Measurements from ENCODE around the gene SIAH1. TPM values are rescaled to one million over a fixed set of nuclear protein-coding genes. Genes with fewer than 3 reads are reported as not detected.
A peak's percentile ranks its signal among the peaks of the same experiment; 100 is the strongest.

Gene SIAH1
- polyA plus RNA-seq, 2 of the 4 experiments (the other 2 are of a cell fraction) = 13.3 to 28.5 TPM

DNA sequence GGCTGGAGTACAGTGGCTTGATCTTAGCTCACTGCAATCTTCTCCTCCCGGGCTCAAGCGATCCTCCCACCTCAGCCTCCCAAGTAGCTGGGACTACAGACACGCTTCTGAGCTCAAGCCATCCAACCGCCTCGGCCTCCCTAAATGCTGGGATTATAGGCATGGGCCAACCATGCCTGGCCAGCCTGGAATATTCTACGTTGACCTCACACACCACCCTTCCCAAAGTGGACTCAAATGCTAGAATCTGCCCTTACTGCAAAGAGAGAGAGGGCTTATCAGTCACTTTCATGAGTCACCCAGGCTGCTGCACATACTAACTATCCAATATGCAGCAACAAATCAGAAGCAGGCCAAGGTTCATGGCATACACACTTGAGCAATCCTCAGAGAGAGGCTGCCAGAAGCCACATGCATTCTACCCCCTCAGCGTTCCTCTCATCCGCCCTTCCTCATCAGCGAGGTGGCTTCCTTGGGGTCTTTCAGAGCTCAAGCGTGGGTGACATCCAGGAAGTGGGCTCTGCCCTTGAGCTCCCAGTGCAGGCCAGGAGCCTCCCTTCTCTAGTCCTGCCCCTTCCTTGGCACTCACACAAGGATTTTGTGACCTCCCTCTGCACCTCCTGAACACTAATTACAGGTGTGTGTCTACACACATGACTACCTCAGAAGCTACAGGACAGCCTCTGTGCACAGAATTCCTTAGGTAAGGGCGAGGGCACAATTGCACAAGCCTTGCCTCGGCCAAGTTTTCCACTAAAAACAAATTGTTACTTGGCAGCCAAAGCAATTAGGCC, 24.8 kb upstream of the SIAH1 start:
- FAIRE-seq = no peak
- 56% methylated on average over 12 of the region's 12 CpGs for WGBS (ENCODE audit: missing lambda C conversion rate)
- no peaks in the 10 kb centered on the region for H3K9me3 ChIP-seq
- ChIA-PET CTCF (interaction anchor here (0.5 to 1.0 kb wide), 9 partner anchors 17 to 1480 kb away, joined by 3 to 4 read pairs (median 3); no protein-coding TSS in a partner anchor), POLR2A (interaction anchor here (1.0 kb wide), 2 partner anchors 25 to 89 kb away, joined by 3 to 8 read pairs; partner anchors contain the start of gene SIAH1)
- peaks cover 48% of the 10 kb centered on the region for H3K4me1 ChIP-seq
- peak; percentile 89 to 98 for ATAC-seq
- no peak overlapping the region for H3K4me3 ChIP-seq
- peak overlapping the region; percentile 43 to 82 for H3K27ac ChIP-seq
- H3K4me2 ChIP-seq = peak overlapping the region; percentile 48
- peak; percentile 68 to 72 for DNase-seq (ENCODE audit: low read depth in 1 of 2, low spot score in 1 of 2)
- peak in 1 of 2 experiments; percentile 42; a peak in 1 of 5 replicates for TF ChIP-seq JUN (IDR thresholded peaks at IDR 0.05)
- TF ChIP-seq HEYL (CRISPR knock-in tag; IDR thresholded peaks at IDR 0.05) = no peak
- TF ChIP-seq, protein P1, sequence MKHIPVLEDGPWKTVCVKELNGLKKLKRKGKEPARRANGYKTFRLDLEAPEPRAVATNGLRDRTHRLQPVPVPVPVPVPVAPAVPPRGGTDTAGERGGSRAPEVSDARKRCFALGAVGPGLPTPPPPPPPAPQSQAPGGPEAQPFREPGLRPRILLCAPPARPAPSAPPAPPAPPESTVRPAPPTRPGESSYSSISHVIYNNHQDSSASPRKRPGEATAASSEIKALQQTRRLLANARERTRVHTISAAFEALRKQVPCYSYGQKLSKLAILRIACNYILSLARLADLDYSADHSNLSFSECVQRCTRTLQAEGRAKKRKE (CRISPR knock-in tag; IDR thresholded peaks at IDR 0.05; ENCODE audit: low read depth) = no peak
- TF ChIP-seq TFCP2L1 (CRISPR knock-in tag; IDR thresholded peaks at IDR 0.05) = no peak
- TF ChIP-seq POLR2A (IDR thresholded peaks at IDR 0.05; ENCODE audit: low read length) = no peak
- no peak for TF ChIP-seq MAZ (IDR thresholded peaks at IDR 0.05; ENCODE audit: borderline replicate concordance, low read depth, low read length)
- TF ChIP-seq CHD2 (IDR thresholded peaks at IDR 0.05; ENCODE audit: low read length, partially characterized antibody) = no peak
- TF ChIP-seq HMGXB4 (CRISPR knock-in tag; IDR thresholded peaks at IDR 0.05; ENCODE audit: borderline replicate concordance) = no peak
- no peak for TF ChIP-seq CBX8 (IDR thresholded peaks at IDR 0.05)
- TF ChIP-seq MYC (IDR thresholded peaks at IDR 0.05; ENCODE audit: borderline replicate concordance, low read length) = peak; percentile 34; the same call in 1 of the 2 replicates
- TF ChIP-seq NR3C1 (IDR thresholded peaks at IDR 0.05) = no peak
- no peak for TF ChIP-seq EHMT2 (IDR thresholded peaks at IDR 0.05; ENCODE audit: low read depth)
- TF ChIP-seq, protein P2, sequence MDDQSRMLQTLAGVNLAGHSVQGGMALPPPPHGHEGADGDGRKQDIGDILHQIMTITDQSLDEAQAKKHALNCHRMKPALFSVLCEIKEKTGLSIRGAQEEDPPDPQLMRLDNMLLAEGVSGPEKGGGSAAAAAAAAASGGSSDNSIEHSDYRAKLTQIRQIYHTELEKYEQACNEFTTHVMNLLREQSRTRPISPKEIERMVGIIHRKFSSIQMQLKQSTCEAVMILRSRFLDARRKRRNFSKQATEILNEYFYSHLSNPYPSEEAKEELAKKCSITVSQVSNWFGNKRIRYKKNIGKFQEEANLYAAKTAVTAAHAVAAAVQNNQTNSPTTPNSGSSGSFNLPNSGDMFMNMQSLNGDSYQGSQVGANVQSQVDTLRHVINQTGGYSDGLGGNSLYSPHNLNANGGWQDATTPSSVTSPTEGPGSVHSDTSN (IDR thresholded peaks at IDR 0.05) = no peak
- TF ChIP-seq ZSCAN20 (CRISPR knock-in tag; IDR thresholded peaks at IDR 0.05) = no peak
- TF ChIP-seq ELK1 (IDR thresholded peaks at IDR 0.05; ENCODE audit: low read depth, low read length) = no peak
- peak; percentile 52 for TF ChIP-seq JUNB (IDR thresholded peaks at IDR 0.05)
- TF ChIP-seq GATA3 (IDR thresholded peaks at IDR 0.05; ENCODE audit: borderline replicate concordance) = 0 out of 2 replicates have a peak, but pooled peaks have one; percentile 22
- TF ChIP-seq KDM5A (IDR thresholded peaks at IDR 0.05) = no peak
- TF ChIP-seq ZC3H11A (IDR thresholded peaks at IDR 0.05) = no peak
- no peak for TF ChIP-seq RNF2 (IDR thresholded peaks at IDR 0.05; ENCODE audit: borderline replicate concordance, low read depth)
- TF ChIP-seq CTCF (IDR thresholded peaks at IDR 0.05) = no peak
- no peak for TF ChIP-seq FOXS1 (CRISPR knock-in tag; IDR thresholded peaks at IDR 0.05)
- TF ChIP-seq FOSB (CRISPR knock-in tag; IDR thresholded peaks at IDR 0.05) = no peak
- no peak for TF ChIP-seq TP53 (CRISPR knock-in tag; IDR thresholded peaks at IDR 0.05)
- TF ChIP-seq HOXB13 (CRISPR knock-in tag; IDR thresholded peaks at IDR 0.05; ENCODE audit: low read depth) = no peak
- TF ChIP-seq CEBPB (IDR thresholded peaks at IDR 0.05) = peak; percentile 65 to 68; a peak in 3 of 4 replicates
- TF ChIP-seq NFE2L2 (conservative IDR thresholded peaks at IDR 0.05; ENCODE audit: low read length) = no peak
- TF ChIP-seq ZNF302 (CRISPR knock-in tag; IDR thresholded peaks at IDR 0.05) = no peak
- TF ChIP-seq, protein P3, sequence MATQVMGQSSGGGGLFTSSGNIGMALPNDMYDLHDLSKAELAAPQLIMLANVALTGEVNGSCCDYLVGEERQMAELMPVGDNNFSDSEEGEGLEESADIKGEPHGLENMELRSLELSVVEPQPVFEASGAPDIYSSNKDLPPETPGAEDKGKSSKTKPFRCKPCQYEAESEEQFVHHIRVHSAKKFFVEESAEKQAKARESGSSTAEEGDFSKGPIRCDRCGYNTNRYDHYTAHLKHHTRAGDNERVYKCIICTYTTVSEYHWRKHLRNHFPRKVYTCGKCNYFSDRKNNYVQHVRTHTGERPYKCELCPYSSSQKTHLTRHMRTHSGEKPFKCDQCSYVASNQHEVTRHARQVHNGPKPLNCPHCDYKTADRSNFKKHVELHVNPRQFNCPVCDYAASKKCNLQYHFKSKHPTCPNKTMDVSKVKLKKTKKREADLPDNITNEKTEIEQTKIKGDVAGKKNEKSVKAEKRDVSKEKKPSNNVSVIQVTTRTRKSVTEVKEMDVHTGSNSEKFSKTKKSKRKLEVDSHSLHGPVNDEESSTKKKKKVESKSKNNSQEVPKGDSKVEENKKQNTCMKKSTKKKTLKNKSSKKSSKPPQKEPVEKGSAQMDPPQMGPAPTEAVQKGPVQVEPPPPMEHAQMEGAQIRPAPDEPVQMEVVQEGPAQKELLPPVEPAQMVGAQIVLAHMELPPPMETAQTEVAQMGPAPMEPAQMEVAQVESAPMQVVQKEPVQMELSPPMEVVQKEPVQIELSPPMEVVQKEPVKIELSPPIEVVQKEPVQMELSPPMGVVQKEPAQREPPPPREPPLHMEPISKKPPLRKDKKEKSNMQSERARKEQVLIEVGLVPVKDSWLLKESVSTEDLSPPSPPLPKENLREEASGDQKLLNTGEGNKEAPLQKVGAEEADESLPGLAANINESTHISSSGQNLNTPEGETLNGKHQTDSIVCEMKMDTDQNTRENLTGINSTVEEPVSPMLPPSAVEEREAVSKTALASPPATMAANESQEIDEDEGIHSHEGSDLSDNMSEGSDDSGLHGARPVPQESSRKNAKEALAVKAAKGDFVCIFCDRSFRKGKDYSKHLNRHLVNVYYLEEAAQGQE (IDR thresholded peaks at IDR 0.05) = no peak
- TF ChIP-seq MAX (IDR thresholded peaks at IDR 0.05) = 0 out of 2 replicates have a peak, but pooled peaks have one; percentile 21

Measured in A549 (cell line).